HepG2 (cell line): ENCODE results near the gene TUT1. TPM values are rescaled to one million over a fixed set of nuclear protein-coding genes. Genes with fewer than 3 reads are reported as not detected.
A peak's percentile ranks its signal among the peaks of the same experiment; 100 is the strongest.

ENCODE experiments used
- ARHGAP35 ChIP-seq: sonication (generic); formaldehyde crosslinking; IDR thresholded peaks from 2 replicates; pipeline ENCODE4 v1.9.0; 2022; ENCODE audit warnings: mild to moderate bottlenecking, inconsistent platforms, moderate library complexity, missing genetic modification reagents, borderline replicate concordance
- BRCA1 ChIP-seq: sonication (generic); formaldehyde crosslinking; IDR thresholded peaks from 2 replicates; pipeline ENCODE4 v1.4.0; 2020; ENCODE audit warnings: missing genetic modification reagents
- CBX1 ChIP-seq: IDR thresholded peaks from one replicate; pipeline ENCODE4 v1.6.1; 2016; ENCODE audit warnings: antibody characterized with exemption, low read depth
- DNMT1 ChIP-seq: sonication (generic); formaldehyde crosslinking; IDR thresholded peaks from 2 replicates; pipeline ENCODE4 v1.5.1; 2020; ENCODE audit warnings: mild to moderate bottlenecking, missing genetic modification reagents
- DZIP1 ChIP-seq: sonication (generic); formaldehyde crosslinking; IDR thresholded peaks from 2 replicates; pipeline ENCODE4 v1.5.0; 2020; ENCODE audit warnings: mild to moderate bottlenecking, missing genetic modification reagents
- EP300 ChIP-seq, 3 experiments: sonication (generic) in 1 of 3; formaldehyde crosslinking in 1 of 3; IDR thresholded peaks; 2 replicates each; pipeline versions ENCODE4 v1.5.1 to v1.6.1; 2011 to 2020; ENCODE audit warnings: low read depth in 2 of 3, low read length in 2 of 3, borderline replicate concordance in 1 of 3, improper control_type of control experiment in 1 of 3, mild to moderate bottlenecking in 1 of 3, missing genetic modification reagents in 1 of 3, moderate library complexity in 1 of 3
- FLYWCH1 ChIP-seq: sonication (generic); formaldehyde crosslinking; IDR thresholded peaks from 2 replicates; pipeline ENCODE4 v1.8.1; 2023; ENCODE audit warnings: mild to moderate bottlenecking, missing genetic modification reagents
- FOSL1 ChIP-seq: sonication (generic); formaldehyde crosslinking; IDR thresholded peaks from 2 replicates; pipeline ENCODE4 v1.9.0; 2021; ENCODE audit warnings: missing genetic modification reagents, borderline replicate concordance
- HIC2 ChIP-seq: sonication (generic); formaldehyde crosslinking; IDR thresholded peaks from 2 replicates; pipeline ENCODE4 v1.9.0; 2022; ENCODE audit warnings: low read depth, missing genetic modification reagents
- HOXA3 ChIP-seq: sonication (generic); formaldehyde crosslinking; IDR thresholded peaks from 2 replicates; pipeline ENCODE4 v1.5.0; 2020; ENCODE audit warnings: missing genetic modification reagents
- SNAPC5 ChIP-seq: sonication (generic); formaldehyde crosslinking; IDR thresholded peaks from 2 replicates; pipeline ENCODE4 v1.8.1; 2023; ENCODE audit warnings: mild to moderate bottlenecking, missing genetic modification reagents, borderline replicate concordance
- ZBED4 ChIP-seq: sonication (generic); formaldehyde crosslinking; IDR thresholded peaks from 2 replicates; pipeline ENCODE4 v1.4.0; 2020; ENCODE audit warnings: missing genetic modification reagents, borderline replicate concordance
- ZBTB42 ChIP-seq: sonication (generic); formaldehyde crosslinking; IDR thresholded peaks from 2 replicates; pipeline ENCODE4 v1.5.0; 2020; ENCODE audit warnings: mild to moderate bottlenecking, missing genetic modification reagents
- ZBTB7B ChIP-seq: sonication (generic); formaldehyde crosslinking; IDR thresholded peaks from 2 replicates; pipeline ENCODE4 v1.4.0; 2020; ENCODE audit warnings: missing genetic modification reagents
- ZFY ChIP-seq: sonication (generic); formaldehyde crosslinking; IDR thresholded peaks from 2 replicates; pipeline ENCODE4 v1.4.0; 2020; ENCODE audit warnings: missing genetic modification reagents
- ZNF24 ChIP-seq: fragments of 450-650 bp; IDR thresholded peaks from 2 replicates; pipeline ENCODE4 v1.6.1; 2017; ENCODE audit warnings: antibody characterized with exemption, mild to moderate bottlenecking
- ZNF547 ChIP-seq: sonication (generic); formaldehyde crosslinking; IDR thresholded peaks from 2 replicates; pipeline ENCODE4 v1.5.1; 2020; ENCODE audit warnings: mild to moderate bottlenecking, missing genetic modification reagents
- ZNF672 ChIP-seq: sonication (generic); formaldehyde crosslinking; IDR thresholded peaks from 2 replicates; pipeline ENCODE4 v1.8.1; 2022; ENCODE audit warnings: missing genetic modification reagents
- ZNF788 ChIP-seq: sonication (generic); formaldehyde crosslinking; IDR thresholded peaks from 2 replicates; pipeline ENCODE4 v1.5.0; 2020; ENCODE audit warnings: mild to moderate bottlenecking, missing genetic modification reagents, borderline replicate concordance
- ZNF879 ChIP-seq: sonication (generic); formaldehyde crosslinking; IDR thresholded peaks from 2 replicates; pipeline ENCODE4 v1.8.1; 2023; ENCODE audit warnings: missing genetic modification reagents
- polyA plus RNA-seq, 8 experiments: library from polyadenylated mRNA; depleted of rRNA in 3 of 8; stranded (reverse) in 7 of 8; unstranded in 1 of 8; fragments of >200 nt; fragmentation: Illumina TruSeq in 4 of 8; extraction: Trizol in 4 of 8; gene quantifications; 2 replicates each; pipeline versions ENCODE4 v1.2.1 to v1.2.3, GENCODE V29; 2011 to 2016; ENCODE audit warnings: low read depth in 4 of 8, missing spikeins in 1 of 8, mixed read lengths in 1 of 8; ENCODE audit not compliant: insufficient read depth in 1 of 8
- total RNA-seq, 5 experiments: library from RNA; depleted of rRNA; stranded (reverse); fragments of >200 nt; fragmentation: Illumina TruSeq; extraction: Trizol; gene quantifications; 2 replicates each; pipeline ENCODE4 v1.2.3, GENCODE V29; 2016; ENCODE audit warnings: low read depth in 1 of 5

Gene TUT1
- total and polyA plus RNA-seq, 2 of the 13 experiments (the other 11 are each of a cell fraction or from before 2014, with no cell fraction given) = 9.7 to 14.3 TPM

- TF ChIP-seq HIC2 (CRISPR knock-in tag) = peak; percentile 58; the same call in 1 of the 2 replicates
- TF ChIP-seq EP300 (IDR thresholded peaks at IDR 0.05; ENCODE audit: low read depth in 2 of 2, low read length in 2 of 2) = peak in 1 of 2 experiments; percentile 71; a peak in 2 of 4 replicates
- TF ChIP-seq EP300 (CRISPR knock-in tag; IDR thresholded peaks at IDR 0.05; ENCODE audit: borderline replicate concordance) = no peak
- TF ChIP-seq ARHGAP35 (CRISPR knock-in tag) = no peak
- TF ChIP-seq ZFY = 0 out of 2 replicates have a peak, but pooled peaks have one; percentile 28
- TF ChIP-seq HOXA3 (CRISPR knock-in tag) = no peak
- TF ChIP-seq ZNF24 = no peak
- TF ChIP-seq ZBTB42 (CRISPR knock-in tag) = no peak
- TF ChIP-seq SNAPC5 (CRISPR knock-in tag) = no peak
- no peak for TF ChIP-seq ZNF879
- no peak for TF ChIP-seq ZBED4 (CRISPR knock-in tag)
- 0 out of 2 replicates have a peak, but pooled peaks have one; percentile 3 for TF ChIP-seq ZNF788
- TF ChIP-seq FOSL1 (CRISPR knock-in tag) = 0 out of 2 replicates have a peak, but pooled peaks have one; percentile 13
- no peak for TF ChIP-seq CBX1
- TF ChIP-seq DZIP1 (CRISPR knock-in tag) = no peak
- no peak for TF ChIP-seq DNMT1
- no peak for TF ChIP-seq FLYWCH1 (CRISPR knock-in tag)
- TF ChIP-seq BRCA1 = no peak
- TF ChIP-seq ZBTB7B (CRISPR knock-in tag) = no peak
- no peak for TF ChIP-seq ZNF547
- no peak for TF ChIP-seq ZNF672 (CRISPR knock-in tag)
These were observed 38.1 kb downstream of the TUT1 start (continued) for GRCh38 chr11:62553080-62553838.
